ENCODE data around the gene ERMP1.

Gene ERMP1

DNA sequence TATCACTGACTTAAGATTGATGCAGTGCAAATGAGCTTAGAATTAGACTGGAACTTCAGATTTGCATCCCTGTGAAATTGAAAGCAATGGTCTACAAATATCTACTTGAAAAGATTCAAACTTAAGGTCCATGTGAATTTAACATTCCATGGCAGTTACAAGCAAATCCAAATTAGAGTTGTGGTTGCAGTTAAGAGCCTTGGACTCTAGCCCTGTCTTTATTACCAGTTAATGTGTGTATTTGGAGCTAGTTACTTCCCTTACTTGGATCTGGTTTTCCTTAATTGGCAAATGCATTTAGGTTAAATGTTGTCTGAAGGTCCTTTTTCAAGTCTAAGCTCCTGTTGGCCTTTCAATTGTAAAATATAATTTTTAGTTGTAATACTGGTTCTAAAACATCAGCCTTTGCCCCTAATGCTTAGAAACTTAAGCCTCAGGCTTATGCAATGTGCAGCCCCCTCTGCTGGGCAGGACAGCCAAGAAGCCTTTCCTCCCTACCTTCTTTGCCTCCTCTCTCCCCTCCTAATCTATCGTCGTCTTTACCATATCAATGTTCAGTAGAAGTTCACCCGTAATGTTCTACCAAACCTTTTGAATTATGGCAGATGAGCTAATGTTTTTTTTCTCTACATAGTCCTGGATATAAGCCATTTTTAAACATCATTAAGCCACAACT lies 59.5 kb downstream of the ERMP1 start:
- TF ChIP-seq, protein P1, sequence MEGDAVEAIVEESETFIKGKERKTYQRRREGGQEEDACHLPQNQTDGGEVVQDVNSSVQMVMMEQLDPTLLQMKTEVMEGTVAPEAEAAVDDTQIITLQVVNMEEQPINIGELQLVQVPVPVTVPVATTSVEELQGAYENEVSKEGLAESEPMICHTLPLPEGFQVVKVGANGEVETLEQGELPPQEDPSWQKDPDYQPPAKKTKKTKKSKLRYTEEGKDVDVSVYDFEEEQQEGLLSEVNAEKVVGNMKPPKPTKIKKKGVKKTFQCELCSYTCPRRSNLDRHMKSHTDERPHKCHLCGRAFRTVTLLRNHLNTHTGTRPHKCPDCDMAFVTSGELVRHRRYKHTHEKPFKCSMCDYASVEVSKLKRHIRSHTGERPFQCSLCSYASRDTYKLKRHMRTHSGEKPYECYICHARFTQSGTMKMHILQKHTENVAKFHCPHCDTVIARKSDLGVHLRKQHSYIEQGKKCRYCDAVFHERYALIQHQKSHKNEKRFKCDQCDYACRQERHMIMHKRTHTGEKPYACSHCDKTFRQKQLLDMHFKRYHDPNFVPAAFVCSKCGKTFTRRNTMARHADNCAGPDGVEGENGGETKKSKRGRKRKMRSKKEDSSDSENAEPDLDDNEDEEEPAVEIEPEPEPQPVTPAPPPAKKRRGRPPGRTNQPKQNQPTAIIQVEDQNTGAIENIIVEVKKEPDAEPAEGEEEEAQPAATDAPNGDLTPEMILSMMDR (conservative IDR thresholded peaks at IDR 0.05) = peak; percentile 10
- TF ChIP-seq ZFX (IDR thresholded peaks at IDR 0.05) = no peak
- no peak overlapping the region for H3K27ac ChIP-seq

DNA sequence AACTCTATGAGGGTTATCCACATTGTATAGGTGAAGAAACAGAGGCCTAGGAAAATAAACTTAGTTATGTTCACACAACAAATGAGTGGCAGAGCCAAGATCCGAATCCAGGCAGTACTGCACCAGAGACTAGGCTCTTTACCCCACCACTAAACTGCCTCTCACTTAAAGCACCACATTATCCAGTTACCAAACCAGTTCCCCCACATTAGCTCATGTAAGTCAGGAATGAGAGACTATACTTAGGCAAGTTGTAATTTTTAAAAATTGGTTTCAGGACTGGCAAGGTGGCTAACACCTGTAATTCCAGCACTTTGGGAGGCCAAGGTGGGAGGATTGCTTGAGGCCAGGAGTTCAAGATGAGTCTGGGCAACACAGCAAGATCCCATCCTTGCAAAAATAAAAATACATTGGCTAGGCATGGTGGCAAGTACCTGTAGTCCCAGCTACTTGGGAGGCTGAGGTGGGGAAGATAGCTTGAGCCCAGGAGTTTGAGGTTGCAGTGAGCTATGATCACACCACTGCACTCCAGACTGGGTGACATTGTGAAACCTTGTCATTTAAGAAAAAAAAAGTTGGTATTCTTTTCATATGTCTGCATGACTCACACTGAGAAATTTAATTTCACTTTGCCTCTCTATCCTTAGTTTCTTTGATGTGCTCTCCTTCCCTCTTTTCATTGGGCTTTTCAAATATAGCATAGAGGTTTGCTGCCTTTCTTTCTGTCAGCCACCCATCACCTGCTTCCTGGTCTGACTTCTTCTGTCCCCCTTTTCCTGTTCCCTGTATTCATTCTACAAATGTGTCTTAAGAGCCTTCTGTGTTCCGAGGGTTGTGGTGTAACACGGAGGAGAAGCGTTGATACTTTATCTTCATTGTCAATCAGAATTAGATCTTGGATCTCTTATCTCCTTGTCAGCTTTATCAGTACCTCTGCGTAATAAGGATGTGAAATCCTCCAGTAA lies 64.7 kb downstream of the ERMP1 start:
- TF ChIP-seq, protein P1 (conservative IDR thresholded peaks at IDR 0.05) = no peak
- TF ChIP-seq ZFX (IDR thresholded peaks at IDR 0.05) = no peak
- no peak overlapping the region for H3K27ac ChIP-seq

DNA sequence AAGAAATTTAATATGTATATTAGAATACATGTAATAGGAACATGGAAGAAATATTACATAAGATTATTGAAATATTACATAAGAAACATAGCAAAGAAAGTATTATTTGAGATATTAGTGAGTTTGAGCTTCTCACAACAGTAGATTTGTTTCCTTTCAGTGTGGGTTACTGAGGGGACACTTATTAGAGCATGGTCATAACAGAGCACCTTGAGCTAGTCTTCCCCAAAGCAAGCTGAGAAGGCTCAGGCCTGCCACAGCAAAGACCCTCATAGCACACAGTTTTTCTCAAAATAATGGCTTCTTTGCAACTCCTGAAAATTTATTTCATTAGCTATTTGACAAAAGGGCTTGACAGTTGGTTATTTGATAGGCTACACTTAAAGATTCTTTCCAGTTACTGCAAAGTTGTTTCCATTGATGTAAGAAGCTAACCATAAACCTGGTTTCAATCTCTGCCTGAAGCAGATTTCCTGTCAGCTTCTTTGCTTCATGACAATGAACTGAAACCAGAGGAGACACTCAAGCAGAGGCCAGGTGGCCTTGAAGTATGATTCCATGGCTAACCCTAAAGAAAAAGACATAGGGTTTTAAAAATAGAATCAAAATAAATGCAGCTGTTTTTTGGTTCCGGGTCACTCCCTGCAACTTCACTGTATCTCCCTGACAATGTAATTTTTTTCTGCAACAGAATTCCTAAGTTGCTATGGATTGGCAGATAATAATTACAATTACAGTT lies 68.6 kb downstream of the ERMP1 start:
- H3K27ac ChIP-seq = no peak overlapping the region
- TF ChIP-seq ZFX (IDR thresholded peaks at IDR 0.05) = no peak
- TF ChIP-seq, protein P1 (conservative IDR thresholded peaks at IDR 0.05) = no peak

DNA sequence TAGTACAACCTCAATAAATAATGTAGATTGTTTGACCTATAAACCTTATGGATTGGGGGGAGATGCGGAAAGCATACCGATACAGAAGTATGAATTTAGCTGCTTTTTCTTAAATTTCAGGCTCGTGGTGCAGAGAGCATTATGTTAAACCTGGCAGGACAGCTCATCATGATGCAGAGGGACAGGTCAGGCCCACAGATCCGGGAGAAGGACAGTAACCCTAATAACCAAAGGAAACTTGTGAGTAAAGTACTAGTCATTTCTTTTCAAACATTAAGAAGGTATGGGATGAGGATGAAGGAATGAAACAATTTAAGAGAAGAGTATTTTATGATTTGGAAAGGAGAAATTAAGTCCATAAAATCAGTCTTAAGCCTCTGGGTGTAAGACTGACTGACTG lies 70.5 kb downstream of the ERMP1 start:
- TF ChIP-seq, protein P1 (conservative IDR thresholded peaks at IDR 0.05) = no peak
- no peak for TF ChIP-seq ZFX (IDR thresholded peaks at IDR 0.05)

DNA sequence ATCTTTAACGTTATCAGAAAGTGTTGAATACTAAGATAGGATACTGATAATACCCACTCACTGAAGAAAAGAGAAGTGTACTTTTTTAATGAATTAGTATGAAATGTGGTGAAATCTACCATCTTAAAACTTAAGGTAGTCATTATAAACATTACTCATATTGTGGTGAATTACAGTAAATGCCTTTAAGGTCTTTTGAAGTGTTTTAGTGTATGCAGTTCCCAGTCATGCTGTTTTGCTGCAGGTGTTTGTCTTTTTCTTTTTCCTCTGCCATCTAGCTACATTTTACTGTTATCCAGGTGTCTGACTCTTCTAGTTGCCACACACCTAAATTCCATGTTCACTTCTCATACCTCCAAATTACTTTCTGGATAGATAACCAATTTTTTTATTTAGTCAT lies 72.6 kb downstream of the ERMP1 start:
- H3K27ac ChIP-seq = no peak overlapping the region

More for the DNA sequence above, 70.5 kb downstream of the ERMP1 start:
- no peak overlapping the region for H3K27ac ChIP-seq

DNA sequence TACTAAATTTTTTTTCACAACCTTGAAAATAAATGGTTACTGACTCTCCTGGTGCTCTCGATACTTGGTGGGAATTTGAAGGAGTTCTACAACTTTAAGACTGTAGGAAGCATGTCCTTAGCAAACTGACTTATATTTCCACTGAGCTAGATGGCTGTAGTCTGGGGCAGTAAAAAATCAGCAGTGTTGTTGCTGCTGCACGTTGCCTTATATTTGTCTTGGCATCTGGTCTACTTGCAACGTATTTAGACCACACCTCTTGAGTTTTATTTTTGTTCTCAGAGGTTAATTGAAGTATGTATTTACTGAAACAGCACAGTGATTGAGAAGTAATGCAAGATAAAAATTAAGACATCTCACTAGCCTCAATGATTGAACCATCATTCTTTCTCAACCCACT lies 76.3 kb downstream of the ERMP1 start:
- TF ChIP-seq, protein P1 (conservative IDR thresholded peaks at IDR 0.05) = no peak
- no peak for TF ChIP-seq ZFX (IDR thresholded peaks at IDR 0.05)
- no peak overlapping the region for H3K27ac ChIP-seq

More for the DNA sequence above, 72.6 kb downstream of the ERMP1 start:
- TF ChIP-seq, protein P1 (conservative IDR thresholded peaks at IDR 0.05) = no peak
- no peak for TF ChIP-seq ZFX (IDR thresholded peaks at IDR 0.05)
